HG02938 (cell line): Measurements from ENCODE around the gene HYOU1.
"Not testable (repeated sequence)": the region's sequence is repeated elsewhere in the genome, so short reads cannot be mapped to it uniquely, and the experiment has no call there.

ENCODE experiments used
- ATAC-seq: cut with Tn5 transposase; IDR thresholded peaks from one replicate; pipeline ENCODE4 v1.9.1; 2021; ENCODE audit warnings: mild to moderate bottlenecking, moderate library complexity; ENCODE audit not compliant: unreplicated experiment

Gene HYOU1

DNA sequence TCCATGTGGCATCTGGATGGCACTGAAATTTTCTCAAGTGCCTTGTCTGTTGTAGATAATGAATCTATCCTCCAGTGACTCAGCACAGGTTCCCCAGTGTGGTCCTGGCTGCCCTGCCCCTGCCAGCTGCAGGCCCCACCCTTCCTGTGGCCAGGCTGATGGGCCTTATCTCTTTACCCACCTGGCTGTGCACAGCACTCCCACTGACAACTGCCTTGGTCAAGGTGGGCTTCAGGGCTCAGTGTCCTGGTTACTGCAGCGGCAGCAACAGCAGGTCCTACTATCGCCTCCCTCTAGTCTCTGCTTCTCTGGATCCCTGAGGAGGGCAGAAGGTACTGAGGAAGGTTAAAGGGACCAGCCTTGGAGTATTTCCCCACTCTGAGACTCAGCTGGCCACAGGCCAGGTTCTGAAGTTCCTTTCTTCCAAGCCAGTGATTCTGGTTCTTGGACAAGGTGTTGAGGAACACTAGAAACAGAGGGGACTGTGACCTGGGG, 30.8 kb upstream of the HYOU1 start:
- ATAC-seq, result no peak

DNA sequence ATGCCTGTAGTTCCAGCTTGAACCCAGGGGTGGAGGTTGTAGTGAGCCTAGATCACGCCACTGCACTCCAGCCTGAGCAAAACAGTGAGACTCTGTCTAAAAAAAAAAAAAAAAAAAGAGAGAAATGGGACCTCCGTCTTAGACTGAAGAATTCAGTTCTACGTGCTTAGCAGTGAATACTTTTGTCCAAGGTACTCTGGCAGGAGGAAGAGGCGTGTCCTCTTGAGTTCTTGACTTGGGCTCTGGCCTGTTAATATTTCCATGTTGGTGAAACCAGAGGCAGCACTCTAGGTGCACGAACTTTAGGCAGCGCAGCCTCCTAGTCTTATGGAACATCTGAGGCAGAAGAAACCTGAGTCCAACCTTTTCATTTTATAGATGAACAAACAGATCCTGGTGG, 30.1 kb upstream of the HYOU1 start:
- no peak for ATAC-seq

DNA sequence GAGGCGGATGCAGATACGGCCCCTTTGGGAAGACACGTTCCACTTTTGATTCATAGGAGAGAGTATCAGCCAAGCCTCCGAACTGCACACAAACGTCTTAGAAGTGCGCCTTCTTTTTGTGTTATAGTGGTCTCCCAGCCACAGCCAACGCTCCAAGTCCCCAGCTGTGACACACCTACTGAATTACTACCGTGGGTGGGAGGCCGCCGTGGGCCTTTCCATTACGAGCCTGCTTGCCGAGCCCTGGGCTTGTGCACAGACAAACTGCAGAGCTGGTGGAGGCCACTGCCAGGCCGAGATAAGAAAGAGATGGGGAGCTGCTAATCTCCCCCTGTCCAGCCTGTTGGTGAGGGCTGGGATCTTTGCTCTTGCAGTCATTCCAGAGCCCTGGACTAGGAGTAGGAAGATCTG, 28.4 kb upstream of the HYOU1 start:
- ATAC-seq, result peak; percentile 18

DNA sequence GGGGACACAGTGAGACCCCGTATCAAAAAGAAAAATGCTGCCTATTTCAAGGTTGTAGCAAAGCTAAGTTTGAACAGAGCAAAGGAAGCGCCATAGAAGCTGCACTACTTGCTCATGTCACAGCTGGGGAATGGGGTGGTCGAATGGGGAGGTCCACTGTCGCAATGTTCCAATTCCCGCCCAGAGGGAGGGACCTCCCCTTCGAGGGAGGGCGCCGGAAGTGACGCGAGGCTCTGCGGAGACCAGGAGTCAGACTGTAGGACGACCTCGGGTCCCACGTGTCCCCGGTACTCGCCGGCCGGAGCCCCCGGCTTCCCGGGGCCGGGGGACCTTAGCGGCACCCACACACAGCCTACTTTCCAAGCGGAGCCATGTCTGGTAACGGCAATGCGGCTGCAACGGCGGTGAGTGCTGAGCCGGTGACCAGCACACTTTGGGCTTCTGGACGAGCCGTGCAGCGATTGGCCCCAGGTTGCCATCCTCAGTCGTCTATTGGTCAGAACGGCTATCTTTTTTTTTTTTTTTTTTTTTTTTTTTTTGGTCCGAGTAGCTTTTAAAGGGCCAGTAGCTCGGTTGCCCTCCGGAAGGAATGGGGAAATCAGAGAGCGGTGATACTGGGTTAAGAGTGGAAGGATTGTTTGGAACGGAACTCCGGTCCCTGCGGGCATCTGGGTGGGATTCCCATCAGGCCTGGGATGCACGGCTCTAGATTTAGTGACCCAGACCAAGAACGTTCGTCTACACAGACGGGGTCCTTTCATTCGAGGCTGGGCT, 27.8 kb upstream of the HYOU1 start, which contains the start of gene HMBS:
Gene HMBS, plus strand, starts transcription at position 219 of the 774 bp plus-strand sequence. Its CDS starts 153 bp downstream, at position 372.
- peak; percentile 92 for ATAC-seq

DNA sequence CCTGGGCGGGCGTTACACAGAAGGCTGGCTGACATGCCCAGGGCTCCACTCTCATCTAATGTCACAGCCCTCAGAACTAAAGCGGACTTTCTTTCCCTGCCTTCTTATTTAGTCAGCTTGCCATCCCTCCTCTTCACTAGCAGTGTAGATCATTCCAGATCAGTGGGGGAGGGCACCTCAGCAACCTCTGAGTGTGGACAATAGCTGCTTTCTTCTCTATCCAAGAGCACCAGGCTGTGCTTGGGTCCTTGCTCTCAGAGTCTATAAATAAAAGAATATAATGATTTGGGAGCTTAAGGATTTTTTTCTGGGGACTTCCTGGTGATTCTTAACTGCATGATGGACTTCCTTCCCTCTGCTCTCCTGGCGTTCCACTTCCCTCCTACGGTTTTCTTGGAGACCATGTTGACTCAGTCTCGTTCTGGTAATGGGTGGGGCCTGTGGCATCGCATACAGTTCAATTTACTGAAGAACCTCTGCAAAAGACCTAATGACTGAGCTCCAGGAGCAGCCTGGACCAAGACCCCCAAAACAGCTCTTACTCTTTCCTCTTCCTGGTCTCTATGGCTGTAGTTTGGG, 24.8 kb upstream of the HYOU1 start:
- no peak for ATAC-seq

DNA sequence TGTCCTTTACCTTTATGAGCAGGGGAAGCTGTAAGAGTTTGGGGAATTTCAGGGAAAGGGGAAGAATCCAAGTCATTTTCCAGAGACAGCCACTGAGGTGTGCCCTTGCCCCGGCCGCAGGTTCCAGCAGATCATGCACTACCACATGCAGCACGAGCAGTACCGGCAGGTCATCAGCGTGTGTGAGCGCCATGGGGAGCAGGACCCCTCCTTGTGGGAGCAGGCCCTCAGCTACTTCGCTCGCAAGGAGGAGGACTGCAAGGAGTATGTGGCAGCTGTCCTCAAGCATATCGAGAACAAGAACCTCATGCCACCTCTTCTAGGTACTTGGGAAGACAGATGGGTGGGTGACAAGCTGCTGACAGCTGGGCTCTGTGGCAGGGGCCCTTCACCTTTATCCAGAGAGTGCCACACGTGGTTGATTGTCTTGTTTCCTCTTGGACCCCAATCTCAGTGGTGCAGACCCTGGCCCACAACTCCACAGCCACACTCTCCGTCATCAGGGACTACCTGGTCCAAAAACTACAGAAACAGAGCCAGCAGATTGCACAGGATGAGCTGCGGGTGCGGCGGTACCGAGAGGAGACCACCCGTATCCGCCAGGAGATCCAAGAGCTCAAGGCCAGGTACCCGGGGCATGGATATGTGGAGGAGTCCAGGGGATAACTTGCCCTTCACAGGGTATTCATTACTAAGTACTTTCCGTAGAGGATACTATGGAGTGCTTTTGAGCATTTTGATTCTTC, 21.8 kb upstream of the HYOU1 start:
- no peak for ATAC-seq

DNA sequence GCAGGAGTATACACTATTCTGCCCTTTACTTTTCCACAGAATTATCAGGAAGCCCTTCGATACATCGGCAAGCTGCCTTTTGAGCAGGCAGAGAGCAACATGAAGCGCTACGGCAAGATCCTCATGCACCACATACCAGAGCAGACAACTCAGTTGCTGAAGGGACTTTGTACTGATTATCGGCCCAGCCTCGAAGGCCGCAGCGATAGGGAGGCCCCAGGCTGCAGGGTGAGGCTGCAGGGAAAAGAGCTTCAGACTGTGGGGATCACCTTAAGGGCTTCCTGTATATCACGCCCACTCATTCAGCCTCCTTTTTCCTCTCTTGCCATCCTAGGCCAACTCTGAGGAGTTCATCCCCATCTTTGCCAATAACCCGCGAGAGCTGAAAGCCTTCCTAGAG, 20.8 kb upstream of the HYOU1 start:
- ATAC-seq, result no peak

DNA sequence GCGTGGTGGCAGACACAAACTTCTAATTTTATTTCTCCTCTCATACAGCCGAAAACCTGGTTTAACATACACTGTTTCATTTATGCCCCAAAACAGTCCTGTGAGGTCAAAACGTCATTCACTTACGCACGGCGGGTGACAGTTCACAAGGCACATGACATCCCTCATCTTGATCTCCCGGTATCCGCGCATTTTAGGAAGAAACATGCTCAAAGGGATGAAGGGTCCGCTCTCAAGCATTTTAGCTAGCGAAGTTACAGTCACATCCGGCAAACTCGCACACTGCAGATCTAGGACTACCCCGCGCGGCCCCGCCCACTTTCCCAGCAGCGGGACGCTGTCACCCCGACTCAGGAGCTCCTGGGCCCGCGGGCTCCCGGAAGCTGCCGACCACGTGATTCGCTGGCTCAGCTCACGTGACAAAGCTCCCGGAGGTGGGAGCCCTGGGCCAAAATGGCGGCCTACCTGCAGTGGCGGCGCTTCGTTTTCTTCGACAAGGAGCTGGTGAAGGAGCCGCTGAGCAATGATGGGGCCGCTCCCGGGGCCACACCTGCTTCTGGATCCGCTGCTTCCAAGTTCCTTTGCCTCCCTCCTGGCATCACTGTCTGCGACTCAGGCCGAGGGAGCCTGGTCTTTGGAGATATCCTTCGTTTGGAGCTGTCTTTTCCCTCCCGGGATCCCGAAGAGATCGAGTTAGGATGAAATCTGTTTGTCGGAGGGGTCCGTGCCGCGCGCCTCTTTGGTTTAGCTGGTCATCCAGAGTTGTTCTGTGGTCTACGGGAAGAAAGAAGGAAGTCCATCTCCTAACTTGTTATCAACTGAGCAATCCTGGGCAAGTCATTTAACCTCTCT, 10.6 kb upstream of the HYOU1 start, which contains the start of gene VPS11:
Gene VPS11, plus strand, starts transcription at position 448 of the 852 bp plus-strand sequence. Its CDS starts 6 bp downstream, at position 454.
- ATAC-seq, result peak; percentile 85

DNA sequence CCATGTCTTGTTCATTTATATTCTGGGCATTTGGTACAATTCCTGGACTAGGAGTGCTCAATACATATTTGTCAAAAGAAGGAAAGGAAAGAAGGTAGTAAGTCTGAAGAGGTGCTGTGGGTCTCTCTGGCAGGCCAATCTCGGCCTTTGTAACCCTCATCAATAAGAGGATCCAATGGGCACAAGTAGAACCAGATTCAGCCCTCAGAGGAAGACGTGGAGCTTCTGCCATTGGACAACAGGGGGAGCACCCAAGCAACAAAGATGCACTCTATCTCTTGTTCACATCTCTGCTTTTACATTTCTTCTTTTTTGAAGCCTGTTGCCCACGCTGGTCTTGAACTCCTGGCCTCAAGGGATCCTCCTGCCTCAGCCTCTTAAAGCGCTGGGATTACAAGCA, 8.4 kb upstream of the HYOU1 start:
- no peak for ATAC-seq

DNA sequence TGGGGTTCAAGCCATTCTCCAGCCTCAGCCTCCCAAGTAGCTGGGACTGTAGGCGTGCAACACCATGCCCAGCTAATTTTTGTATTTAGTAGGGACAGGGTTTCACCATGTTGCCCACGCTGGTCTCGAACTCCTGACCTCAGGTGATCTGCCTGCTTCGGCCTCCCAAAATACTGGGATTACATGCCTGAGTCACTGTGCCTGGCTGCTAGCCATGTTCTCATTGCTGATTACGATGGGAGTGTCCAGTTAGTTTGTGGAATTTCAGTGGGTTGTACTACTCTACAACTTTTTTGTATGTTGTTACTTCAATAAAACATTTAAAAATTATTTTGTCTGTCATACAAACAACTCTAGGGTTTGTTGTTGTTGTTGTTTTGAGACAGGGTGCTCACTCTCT, 5.8 kb upstream of the HYOU1 start:
- ATAC-seq, result no peak

DNA sequence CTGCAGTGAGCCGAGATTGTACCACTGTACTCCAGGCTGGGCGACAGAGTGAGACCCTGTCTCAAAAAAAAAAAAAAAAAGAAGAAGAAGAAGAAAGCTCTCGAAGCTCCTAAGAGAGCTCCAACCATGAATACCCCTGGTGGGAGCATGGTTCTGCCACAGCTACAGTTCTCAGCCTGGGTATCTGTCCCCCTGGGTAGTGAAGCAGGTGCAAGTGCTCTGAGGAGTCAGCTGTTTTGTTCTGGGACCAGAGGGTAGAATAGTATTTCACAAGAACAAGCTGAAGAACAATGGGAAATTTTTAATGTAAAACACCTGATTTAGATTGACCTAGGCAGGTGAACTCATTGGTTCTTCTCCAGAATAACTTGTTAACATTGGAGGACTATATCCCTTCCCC, 4.3 kb upstream of the HYOU1 start:
- no peak for ATAC-seq

DNA sequence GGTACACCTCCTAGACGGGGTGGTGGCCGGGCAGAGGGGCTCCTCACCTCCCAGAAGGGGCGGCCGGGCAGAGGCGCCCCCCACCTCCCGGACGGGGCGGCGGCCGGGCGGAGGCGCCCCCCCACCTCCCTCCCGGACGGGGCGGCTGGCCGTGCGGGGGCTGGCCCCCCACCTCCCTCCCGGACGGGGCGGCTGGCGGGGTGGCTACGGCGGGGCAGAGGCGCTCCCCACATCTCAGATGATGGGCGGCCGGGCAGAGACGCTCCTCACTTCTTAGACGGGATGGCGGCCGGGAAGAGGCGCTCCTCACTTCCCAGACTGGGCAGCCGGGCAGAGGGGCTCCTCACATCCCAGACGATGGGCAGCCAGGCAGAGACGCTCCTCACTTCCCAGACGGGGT, 2.1 kb upstream of the HYOU1 start:
- not testable (repeated sequence) for ATAC-seq

DNA sequence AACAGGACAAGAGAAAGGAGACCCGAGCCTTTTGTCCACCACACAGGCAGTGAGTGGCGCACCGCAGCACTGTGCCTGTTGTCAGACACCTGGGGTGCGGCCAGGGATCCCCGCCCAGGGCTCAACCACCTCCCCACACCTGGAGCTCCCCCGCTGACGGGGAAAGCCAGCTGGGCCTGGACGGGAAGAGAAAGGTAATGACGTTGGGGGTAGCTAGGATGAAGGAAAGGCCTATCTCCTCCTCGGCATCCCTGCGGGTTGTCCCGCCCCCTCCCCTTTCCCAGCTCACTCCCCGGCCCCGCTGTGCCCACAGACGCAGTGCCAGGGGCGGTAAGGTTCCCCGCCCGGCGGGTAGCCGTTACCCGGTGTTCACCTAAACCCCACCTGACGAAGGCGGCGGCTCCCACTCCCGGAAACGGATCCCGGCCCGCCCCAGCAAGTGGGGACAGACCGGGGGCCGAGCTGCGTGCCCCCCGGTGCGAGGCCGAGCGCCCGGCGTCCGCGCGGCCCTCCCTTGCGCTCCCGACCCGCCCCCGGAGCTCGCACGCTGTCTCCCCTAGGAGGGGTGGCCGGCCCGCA, 495 bp downstream of the HYOU1 start:
- ATAC-seq, result peak; percentile 11

DNA sequence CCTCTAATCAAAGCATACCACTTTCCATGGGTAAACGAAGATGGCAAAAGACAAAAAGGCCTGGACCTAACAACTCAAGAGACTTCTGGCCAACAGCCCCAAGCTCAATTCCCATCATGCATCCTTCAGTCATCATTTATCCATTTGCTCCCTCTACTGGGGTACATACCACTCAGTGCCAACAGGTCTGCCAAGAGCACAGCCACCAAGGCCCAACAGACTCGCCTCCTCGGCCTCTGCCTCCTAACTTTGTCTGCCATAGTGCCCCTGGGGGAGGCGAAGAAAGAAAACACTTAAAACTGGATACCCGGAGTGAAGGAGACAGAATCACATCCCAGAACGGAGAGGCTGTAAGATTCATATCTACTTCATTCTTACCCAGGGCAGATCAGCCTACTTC, 1.1 kb downstream of the HYOU1 start:
- no peak for ATAC-seq

DNA sequence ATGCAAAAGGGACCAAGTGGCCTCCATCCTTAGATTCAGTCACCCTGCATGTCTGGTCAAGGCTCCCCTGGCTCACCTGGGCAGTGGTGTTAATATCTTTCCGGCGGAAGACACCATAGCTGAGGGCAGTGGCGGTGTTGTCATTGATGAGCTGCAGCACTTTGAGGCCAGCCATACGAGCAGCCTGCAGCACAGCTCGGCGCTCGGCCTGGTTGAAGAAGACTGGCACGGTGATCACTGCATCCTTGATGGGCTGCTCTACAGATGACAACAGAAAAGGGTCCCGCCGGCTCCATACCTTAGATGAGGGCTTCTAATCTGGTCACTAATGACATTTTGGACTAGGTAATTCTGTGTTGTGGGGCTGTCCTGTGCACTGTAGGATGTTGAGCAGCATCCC, 2.6 kb downstream of the HYOU1 start:
- no peak for ATAC-seq

DNA sequence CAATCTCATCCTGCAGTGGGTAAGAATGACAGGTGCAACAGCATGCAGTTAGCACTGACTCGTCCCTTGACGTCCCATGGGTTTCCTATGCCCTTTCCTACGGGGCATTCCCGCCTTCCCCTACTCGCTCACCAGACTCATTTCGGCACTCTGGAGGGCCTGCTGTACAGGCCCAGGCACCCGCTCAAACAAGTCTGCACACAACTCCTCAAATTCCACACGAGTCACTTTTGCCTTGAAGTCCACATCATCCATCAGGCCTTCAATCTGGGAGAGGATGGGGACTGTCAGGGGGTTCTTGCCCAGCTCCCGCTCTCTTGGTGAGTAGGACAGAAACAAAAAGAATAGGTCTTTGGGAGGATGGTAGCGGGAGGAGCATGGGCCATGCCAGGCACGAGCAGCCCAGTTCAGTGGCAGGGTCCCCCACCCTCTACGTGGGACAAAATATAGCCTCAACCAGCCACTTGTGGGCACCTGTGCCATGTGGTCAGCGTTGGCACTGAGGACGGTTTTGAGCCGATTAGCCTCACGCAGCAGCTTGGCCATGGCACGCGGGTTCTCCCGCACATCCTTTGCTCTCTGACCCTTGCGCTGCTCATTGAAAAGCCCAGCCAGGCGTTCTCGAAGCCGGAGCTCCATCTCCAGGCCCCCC, 4.7 kb downstream of the HYOU1 start:
- no peak for ATAC-seq

DNA sequence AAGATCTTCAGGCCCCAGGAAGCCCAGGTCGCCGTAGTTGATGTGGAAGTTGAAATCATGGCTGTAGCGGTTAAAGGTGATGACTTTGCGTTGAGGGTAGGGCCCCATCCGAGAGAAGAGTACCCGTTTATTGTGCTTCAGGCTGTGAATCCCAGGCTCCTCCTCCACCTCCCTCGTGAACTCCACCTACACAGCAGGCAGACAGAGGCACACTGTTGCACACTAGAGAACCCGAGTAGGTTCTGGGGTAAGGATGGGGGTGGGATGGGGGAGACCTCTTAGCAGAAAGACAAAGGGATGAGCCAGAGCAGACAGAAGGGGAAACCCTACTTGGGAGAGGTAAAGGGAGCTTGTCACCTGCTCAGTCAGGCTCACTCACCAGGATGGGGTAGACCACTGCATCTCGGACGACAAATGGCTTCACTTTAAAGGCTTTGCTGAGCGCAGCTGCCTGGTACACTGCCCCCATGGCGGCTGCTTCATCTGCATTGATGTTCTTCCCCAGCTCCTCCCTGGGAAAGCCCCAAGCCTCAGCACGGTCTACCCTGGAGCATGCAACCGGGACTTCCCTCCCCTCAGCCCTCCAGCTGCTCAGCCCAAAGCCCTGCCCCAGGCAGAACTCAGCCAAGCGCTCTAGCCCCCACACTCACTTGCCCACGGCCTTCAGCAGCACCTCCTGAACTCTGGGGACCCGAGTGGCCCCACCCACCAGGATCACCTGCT, 5.4 kb downstream of the HYOU1 start:
- no peak for ATAC-seq

DNA sequence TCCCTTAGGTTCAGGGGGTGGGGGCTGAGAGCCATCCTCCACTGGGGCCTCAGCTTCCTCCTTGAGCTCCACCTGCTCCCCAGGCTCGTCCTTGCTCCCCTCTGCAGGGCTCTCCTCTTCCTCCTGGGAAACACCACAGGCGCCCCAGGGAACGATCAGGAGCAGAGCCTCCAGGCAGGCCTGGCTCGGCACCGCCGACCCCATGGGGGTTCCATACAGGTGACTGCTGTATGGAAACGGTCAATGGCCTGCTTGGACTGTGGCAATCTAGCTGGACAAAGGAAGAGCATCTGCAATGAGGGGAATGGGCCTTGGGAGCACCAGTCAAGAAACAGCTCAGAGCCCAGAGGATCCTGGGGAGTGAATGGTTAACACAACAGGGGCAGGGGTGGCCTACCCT, 7.9 kb downstream of the HYOU1 start:
- ATAC-seq, result no peak

DNA sequence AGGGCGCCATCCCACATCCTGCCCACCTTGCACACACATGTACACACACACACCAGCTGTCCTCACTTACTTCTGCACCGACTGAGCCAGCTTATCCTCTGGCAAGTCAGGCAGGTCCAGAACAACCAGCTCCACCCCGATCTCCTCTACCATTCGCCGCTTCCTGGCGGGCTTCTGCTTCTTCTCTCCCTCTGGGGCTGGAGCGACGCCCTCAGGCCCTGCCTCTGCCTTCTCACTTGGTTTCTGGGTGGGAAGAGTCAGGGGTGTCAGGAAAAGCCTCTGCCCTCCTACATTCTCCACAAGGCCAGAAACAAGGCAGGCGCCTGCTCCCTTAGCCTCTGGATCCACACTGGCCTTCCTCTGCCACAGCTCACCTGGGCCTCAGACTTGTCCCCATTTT, 8.4 kb downstream of the HYOU1 start:
- ATAC-seq, result no peak
